Upper lobe of right lung (tissue), 1 donor: ENCODE results near the gene PBX1. TPM values are rescaled to one million over a fixed set of nuclear protein-coding genes. Genes with fewer than 3 reads are reported as not detected.

ENCODE experiments used
- ATAC-seq: fragments of 200-7000 bp; cut with Tn5 transposase; one replicate; pipeline ENCODE4 v1.9.1; 2020; ENCODE audit warnings: mild to moderate bottlenecking, moderate library complexity
- DNase-seq: peaks from one replicate; pipeline ENCODE4 v3.0.0-alpha.2; 2020
- H3K27ac ChIP-seq: fragments of 200-600 bp; one replicate; pipeline ENCODE4 v1.8.0; 2022
- H3K27me3 ChIP-seq: fragments of 200-600 bp; one replicate; pipeline ENCODE4 v1.8.0; 2022; ENCODE audit warnings: mild to moderate bottlenecking
- H3K36me3 ChIP-seq: fragments of 200-600 bp; one replicate; pipeline ENCODE4 v1.8.0; 2022
- H3K4me1 ChIP-seq: fragments of 200-600 bp; one replicate; pipeline ENCODE4 v1.8.0; 2022
- H3K4me3 ChIP-seq: fragments of 200-600 bp; one replicate; pipeline ENCODE4 v1.8.0; 2022; ENCODE audit warnings: mild to moderate bottlenecking
- H3K9me3 ChIP-seq: fragments of 200-600 bp; one replicate; pipeline ENCODE4 v1.8.0; 2022
- CTCF ChIP-seq: fragments of 200-600 bp; IDR thresholded peaks from one replicate; pipeline ENCODE4 v1.8.0; 2022; ENCODE audit warnings: antibody characterized with exemption
- intact Hi-C: fragments of 100-400 bp; cut with DNase I; formaldehyde crosslinking; loops from one replicate; pipeline ENCODE4 v1.11.0; 2022
- total RNA-seq: library from RNA; stranded (reverse); fragmentation: NEBNext Ultra II Directional; extraction: Animal tissue kit (Norgen Biotek cat#: 25700); gene quantifications from one replicate; pipeline ENCODE4 v1.2.1, GENCODE V29; 2021
- donor health status: DM: no; HTN: yes; CAD: no; lungs with severe emphysema.

The PBX1 gene
- total RNA-seq, 1 donor from 2014 or later = 56.7 TPM

- Histone ChIP-seq H3K4me1 (no peaks in the 10 kb centered on the region), H3K36me3 (no peaks in the 10 kb centered on the region), H3K4me3 (no peak overlapping the region), H3K9me3 (no peaks in the 10 kb centered on the region), H3K27me3 (no peaks in the 10 kb centered on the region), H3K27ac (no peak overlapping the region)
- ATAC-seq (no peak), DNase-seq (no peak)
- TF ChIP-seq CTCF = no peak
- intact Hi-C loops = no loop called here
Observed at GRCh38 chr1:164834641-164835040, 275.7 kb downstream of the PBX1 start.

- intact Hi-C loops = no loop called here
- DNase-seq = no peak
Observed at GRCh38 chr1:164836614-164837018, 277.6 kb downstream of the PBX1 start.

GRCh38 chr1:164838786-164839185 is 279.8 kb downstream of the PBX1 start:
- Histone ChIP-seq H3K27me3 (no peaks in the 10 kb centered on the region), H3K4me3 (no peak overlapping the region), H3K27ac (no peak overlapping the region), H3K9me3 (no peaks in the 10 kb centered on the region), H3K36me3 (no peaks in the 10 kb centered on the region), H3K4me1 (peaks cover 2% of the 10 kb centered on the region)
- no peak for TF ChIP-seq CTCF
- no peak for DNase-seq
- intact Hi-C loops = no loop called here
- ATAC-seq = no peak

More at GRCh38 chr1:164836614-164837018, 277.6 kb downstream of the PBX1 start:
- no peaks in the 10 kb centered on the region for H3K4me1 ChIP-seq
- H3K4me3 ChIP-seq = no peak overlapping the region
- no peaks in the 10 kb centered on the region for H3K36me3 ChIP-seq
- H3K27ac ChIP-seq = no peak overlapping the region
- no peak for TF ChIP-seq CTCF
- H3K27me3 ChIP-seq = no peaks in the 10 kb centered on the region
- ATAC-seq = no peak
- no peaks in the 10 kb centered on the region for H3K9me3 ChIP-seq

- Histone ChIP-seq H3K27me3 (no peaks in the 10 kb centered on the region), H3K36me3 (no peaks in the 10 kb centered on the region), H3K4me1 (peaks cover 2% of the 10 kb centered on the region), H3K4me3 (no peak overlapping the region), H3K9me3 (no peaks in the 10 kb centered on the region), H3K27ac (no peak overlapping the region)
- no peak for TF ChIP-seq CTCF
- no peak for DNase-seq
- ATAC-seq = no peak
- intact Hi-C loops = no loop called here
Observed at GRCh38 chr1:164840936-164841335, 282.0 kb downstream of the PBX1 start.

GRCh38 chr1:164841702-164842465 is 282.9 kb downstream of the PBX1 start:
- H3K36me3 ChIP-seq = peaks cover 5% of the 10 kb centered on the region
- H3K9me3 ChIP-seq = no peaks in the 10 kb centered on the region

More at GRCh38 chr1:164841702-164842465, 282.9 kb downstream of the PBX1 start:
- no peak overlapping the region for H3K27ac ChIP-seq
- DNase-seq (no peak), ATAC-seq (no peak)
- intact Hi-C loops = no loop called here
- TF ChIP-seq CTCF = no peak
- H3K4me1 ChIP-seq = peaks cover 2% of the 10 kb centered on the region
- H3K4me3 ChIP-seq = no peak overlapping the region
- no peaks in the 10 kb centered on the region for H3K27me3 ChIP-seq
